ENCODE measurements around the gene UFD1. TPM values are rescaled to one million over a fixed set of nuclear protein-coding genes. Genes with fewer than 3 reads are reported as not detected.

Gene UFD1
- total RNA-seq, 1 experiment from 2014 or later, result 57.9 TPM

DNA sequence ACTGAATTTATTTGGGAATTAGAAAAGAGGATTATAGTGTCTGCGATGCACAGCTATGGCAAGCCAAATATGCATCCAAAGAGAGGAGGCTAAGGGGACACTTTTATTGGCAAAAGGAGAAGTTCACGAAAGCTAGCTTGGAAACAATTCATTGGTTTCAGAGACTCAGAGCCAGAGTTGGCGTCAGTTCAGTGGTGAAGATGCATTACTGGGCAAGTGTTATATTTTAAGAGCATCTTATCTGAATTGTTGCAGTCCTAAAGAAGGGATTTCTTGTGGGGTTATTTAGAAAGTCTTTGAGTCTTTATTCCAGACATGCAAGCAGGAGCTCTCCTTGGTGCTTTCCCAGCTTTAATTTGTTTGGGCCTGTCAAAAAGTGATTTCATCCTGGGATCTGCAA lies 30.2 kb upstream of the UFD1 start:
- no peak for ATAC-seq
- TF ChIP-seq, protein P1, sequence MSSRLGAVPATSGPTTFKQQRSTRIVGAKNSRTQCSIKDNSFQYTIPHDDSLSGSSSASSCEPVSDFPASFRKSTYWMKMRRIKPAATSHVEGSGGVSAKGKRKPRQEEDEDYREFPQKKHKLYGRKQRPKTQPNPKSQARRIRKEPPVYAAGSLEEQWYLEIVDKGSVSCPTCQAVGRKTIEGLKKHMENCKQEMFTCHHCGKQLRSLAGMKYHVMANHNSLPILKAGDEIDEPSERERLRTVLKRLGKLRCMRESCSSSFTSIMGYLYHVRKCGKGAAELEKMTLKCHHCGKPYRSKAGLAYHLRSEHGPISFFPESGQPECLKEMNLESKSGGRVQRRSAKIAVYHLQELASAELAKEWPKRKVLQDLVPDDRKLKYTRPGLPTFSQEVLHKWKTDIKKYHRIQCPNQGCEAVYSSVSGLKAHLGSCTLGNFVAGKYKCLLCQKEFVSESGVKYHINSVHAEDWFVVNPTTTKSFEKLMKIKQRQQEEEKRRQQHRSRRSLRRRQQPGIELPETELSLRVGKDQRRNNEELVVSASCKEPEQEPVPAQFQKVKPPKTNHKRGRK (CRISPR knock-in tag; IDR thresholded peaks at IDR 0.05; ENCODE audit: borderline replicate concordance), result no peak
- TF ChIP-seq, protein P2, sequence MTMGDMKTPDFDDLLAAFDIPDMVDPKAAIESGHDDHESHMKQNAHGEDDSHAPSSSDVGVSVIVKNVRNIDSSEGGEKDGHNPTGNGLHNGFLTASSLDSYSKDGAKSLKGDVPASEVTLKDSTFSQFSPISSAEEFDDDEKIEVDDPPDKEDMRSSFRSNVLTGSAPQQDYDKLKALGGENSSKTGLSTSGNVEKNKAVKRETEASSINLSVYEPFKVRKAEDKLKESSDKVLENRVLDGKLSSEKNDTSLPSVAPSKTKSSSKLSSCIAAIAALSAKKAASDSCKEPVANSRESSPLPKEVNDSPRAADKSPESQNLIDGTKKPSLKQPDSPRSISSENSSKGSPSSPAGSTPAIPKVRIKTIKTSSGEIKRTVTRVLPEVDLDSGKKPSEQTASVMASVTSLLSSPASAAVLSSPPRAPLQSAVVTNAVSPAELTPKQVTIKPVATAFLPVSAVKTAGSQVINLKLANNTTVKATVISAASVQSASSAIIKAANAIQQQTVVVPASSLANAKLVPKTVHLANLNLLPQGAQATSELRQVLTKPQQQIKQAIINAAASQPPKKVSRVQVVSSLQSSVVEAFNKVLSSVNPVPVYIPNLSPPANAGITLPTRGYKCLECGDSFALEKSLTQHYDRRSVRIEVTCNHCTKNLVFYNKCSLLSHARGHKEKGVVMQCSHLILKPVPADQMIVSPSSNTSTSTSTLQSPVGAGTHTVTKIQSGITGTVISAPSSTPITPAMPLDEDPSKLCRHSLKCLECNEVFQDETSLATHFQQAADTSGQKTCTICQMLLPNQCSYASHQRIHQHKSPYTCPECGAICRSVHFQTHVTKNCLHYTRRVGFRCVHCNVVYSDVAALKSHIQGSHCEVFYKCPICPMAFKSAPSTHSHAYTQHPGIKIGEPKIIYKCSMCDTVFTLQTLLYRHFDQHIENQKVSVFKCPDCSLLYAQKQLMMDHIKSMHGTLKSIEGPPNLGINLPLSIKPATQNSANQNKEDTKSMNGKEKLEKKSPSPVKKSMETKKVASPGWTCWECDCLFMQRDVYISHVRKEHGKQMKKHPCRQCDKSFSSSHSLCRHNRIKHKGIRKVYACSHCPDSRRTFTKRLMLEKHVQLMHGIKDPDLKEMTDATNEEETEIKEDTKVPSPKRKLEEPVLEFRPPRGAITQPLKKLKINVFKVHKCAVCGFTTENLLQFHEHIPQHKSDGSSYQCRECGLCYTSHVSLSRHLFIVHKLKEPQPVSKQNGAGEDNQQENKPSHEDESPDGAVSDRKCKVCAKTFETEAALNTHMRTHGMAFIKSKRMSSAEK (CRISPR knock-in tag; IDR thresholded peaks at IDR 0.05; ENCODE audit: borderline replicate concordance), result no peak
- TF ChIP-seq SP1 (CRISPR knock-in tag; conservative IDR thresholded peaks at IDR 0.05) (no peak), ZNF263 (CRISPR knock-in tag; IDR thresholded peaks at IDR 0.05; ENCODE audit: low read depth) (no peak), CREM (CRISPR knock-in tag; IDR thresholded peaks at IDR 0.05) (no peak), RELA (CRISPR knock-in tag; IDR thresholded peaks at IDR 0.05; ENCODE audit: borderline replicate concordance) (no peak), ZNF232 (CRISPR knock-in tag; IDR thresholded peaks at IDR 0.05) (no peak), KAT7 (CRISPR knock-in tag; IDR thresholded peaks at IDR 0.05; ENCODE audit: borderline replicate concordance) (no peak), CBFB (CRISPR knock-in tag; IDR thresholded peaks at IDR 0.05; ENCODE audit: low read depth) (no peak), E2F4 (CRISPR knock-in tag; IDR thresholded peaks at IDR 0.05; ENCODE audit: borderline replicate concordance, low read depth) (no peak), SOX15 (CRISPR knock-in tag; IDR thresholded peaks at IDR 0.05) (no peak), ZNF396 (CRISPR knock-in tag; IDR thresholded peaks at IDR 0.05; ENCODE audit: borderline replicate concordance) (no peak), ELF4 (CRISPR knock-in tag; IDR thresholded peaks at IDR 0.05; ENCODE audit: low read depth) (no peak), FOXP1 (CRISPR knock-in tag; IDR thresholded peaks at IDR 0.05; ENCODE audit: borderline replicate concordance) (no peak)
- TF ChIP-seq, protein P3, sequence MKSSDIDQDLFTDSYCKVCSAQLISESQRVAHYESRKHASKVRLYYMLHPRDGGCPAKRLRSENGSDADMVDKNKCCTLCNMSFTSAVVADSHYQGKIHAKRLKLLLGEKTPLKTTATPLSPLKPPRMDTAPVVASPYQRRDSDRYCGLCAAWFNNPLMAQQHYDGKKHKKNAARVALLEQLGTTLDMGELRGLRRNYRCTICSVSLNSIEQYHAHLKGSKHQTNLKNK (CRISPR knock-in tag; IDR thresholded peaks at IDR 0.05), result no peak
- TF ChIP-seq, protein P4, sequence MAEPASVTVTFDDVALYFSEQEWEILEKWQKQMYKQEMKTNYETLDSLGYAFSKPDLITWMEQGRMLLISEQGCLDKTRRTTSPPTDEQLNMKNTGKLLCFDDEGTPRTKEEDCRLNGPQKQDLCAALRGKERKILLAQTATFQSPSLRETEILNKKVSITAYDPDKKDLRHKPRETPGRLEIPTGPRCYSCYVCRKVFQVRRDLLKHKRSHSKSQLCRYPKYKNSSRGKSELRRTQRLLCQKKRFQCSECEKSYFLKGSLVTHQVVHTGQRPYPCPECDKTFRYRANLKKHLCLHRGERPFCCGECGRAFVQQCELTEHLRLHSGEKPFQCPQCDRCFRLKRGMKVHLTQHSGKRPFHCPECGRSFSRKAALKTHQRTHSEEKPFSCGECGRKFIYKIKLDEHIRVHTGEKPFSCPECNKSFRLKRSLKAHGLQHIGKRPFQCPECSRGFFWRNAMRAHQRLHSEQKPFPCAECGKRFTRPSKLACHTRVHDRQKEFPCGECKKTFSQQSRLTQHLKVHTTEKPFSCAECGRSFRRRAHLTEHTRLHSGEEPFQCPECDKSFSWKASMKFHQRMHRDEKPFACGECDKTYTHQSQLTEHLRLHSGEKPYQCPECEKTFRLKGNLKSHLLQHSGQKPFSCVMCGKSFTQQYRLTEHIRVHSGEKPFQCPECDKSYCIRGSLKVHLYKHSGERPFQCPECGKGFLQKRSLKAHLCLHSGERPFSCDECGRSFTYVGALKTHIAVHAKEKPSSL (CRISPR knock-in tag; conservative IDR thresholded peaks at IDR 0.05), result no peak
- Mint-ChIP-seq H3K27me3 (ENCODE audit: low read depth) (no peaks in the 10 kb centered on the region), H3K36me3 (peaks cover 40% of the 10 kb centered on the region), H3K4me3 (no peak overlapping the region), H3K4me1 (no peaks in the 10 kb centered on the region), H3K9me3 (no peaks in the 10 kb centered on the region), H3K27ac (no peak overlapping the region)
- no peak for DNase-seq (ENCODE audit: low spot score)
- CTCF ChIA-PET, result no interaction called here
- POLR2A ChIA-PET, result no interaction called here
